ELF-1 (cell line): ENCODE measurements around the gene ZG16.
"Not testable (repeated sequence)": the region's sequence is repeated elsewhere in the genome, so short reads cannot be mapped to it uniquely, and the experiment has no call there.

ENCODE experiments used
- DNase-seq: peaks from one replicate; pipeline ENCODE4 v3.0.0-alpha.2; 2016; ENCODE audit warnings: low read depth, low spot score

ZG16 gene

GRCh38 chr16:29784901-29785500 is 6.9 kb downstream of the ZG16 start:
- peak; percentile 92 for DNase-seq

DNA sequence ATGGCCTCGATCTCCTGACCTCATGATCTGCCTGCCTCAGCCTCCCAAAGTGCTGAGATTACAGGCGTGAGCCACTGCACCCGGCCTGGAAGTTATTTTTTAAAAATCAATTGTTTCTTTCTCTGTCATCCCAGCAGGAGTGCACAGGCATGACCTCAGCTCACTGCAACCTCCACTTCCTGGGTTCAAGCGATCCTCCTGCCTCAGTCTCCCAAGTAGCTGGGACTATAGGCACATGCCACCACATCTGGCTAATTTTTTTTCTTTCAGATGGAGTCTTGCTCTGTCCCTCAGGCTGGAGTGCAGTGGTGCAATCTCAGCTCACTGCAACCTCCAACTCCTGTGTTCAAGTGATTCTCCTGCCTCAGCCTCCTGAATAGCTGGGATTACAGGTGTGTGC is 9.1 kb downstream of the ZG16 start:
- DNase-seq, result not testable (repeated sequence)

GRCh38 chr16:29789775-29790182 is 11.7 kb downstream of the ZG16 start:
- no peak for DNase-seq

DNA sequence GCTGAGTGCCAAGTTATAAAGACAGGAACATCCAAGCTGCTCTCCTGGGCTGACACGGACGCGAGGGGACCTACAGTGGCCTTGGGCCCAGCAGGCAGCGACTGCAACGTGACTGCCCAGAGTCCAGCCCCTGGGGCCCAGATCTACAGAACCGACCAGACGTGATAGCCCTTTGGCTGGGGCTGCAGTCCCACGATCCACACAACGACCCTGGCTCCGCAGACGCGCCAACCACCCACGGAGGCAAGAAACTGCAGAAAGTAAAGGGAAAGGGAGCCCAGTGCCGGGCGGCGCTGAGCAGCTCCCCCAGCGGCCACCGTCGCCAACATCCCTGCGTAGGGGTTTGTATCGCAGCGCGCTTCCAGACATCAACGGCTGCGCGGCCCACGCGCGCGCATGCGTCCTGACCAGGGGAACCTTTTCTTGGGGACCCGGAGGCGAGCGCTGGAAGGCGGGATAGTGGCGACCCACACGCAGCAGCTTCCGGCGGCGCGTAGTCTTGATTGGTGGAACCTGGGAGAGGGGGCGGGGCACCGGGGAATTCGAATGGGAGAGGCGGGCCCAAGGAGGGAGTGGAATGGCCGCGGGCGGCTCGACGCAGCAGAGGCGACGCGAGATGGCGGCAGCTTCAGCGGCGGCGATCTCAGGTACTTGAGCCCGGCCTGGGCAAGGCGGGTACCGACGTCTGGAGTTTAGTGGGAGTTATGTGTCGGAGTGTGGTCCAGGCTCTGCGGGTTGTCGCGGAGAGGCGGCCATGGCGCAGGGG is 12.3 kb downstream of the ZG16 start, which contains the start of gene KIF22:
Gene KIF22, plus strand, starts transcription at position 569 of the 766 bp plus-strand sequence. Its CDS starts 9 bp downstream, at position 578.
- peak; percentile 100 for DNase-seq

GRCh38 chr16:29790949-29791844 is 13.1 kb downstream of the ZG16 start:
- DNase-seq, result peak; percentile 41

DNA sequence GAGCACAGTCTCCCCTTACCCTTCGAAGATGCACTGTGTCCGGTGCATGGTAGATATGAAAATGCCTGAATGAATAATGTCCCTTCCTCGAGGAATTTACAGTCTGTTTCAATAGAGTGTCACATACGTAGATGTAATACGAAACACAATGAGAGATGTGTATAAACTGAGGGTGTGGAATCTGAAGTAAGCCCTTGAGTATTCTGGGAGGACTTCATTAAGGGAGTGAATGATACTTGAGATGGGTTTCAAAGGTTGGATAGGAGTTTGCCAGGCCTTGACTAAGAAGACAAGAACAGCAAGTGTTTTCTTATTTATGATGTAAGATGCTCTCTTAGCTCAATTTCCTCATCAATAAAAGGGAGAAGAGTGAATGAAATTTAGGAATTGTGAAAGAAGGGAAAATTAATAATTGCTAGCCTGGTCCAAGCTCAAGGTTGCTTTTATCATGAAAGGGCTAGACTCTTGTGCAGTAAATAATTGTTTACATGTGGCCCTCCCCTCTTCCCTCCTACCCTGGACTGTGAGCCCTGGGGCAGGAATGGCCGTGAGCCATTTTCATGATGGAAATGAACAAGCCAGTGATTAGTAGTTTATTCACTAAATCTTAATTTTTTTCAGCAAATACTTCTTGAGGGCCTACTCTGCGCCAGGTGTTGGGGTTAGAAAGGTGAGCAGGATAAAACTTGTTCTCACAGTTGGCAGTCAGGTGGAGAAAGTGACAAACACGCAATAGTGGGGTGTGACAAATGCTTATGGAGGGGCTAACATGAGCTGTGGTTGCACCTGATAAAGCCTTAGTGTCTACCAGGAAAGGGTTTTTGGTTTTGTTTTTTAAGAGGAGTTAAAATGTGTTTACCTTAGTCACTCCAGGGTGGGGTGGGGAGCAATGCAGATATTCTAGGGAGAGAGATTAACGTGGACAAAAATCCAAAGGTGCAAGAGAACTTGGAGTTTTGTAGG is 14.1 kb downstream of the ZG16 start:
- no peak for DNase-seq

DNA sequence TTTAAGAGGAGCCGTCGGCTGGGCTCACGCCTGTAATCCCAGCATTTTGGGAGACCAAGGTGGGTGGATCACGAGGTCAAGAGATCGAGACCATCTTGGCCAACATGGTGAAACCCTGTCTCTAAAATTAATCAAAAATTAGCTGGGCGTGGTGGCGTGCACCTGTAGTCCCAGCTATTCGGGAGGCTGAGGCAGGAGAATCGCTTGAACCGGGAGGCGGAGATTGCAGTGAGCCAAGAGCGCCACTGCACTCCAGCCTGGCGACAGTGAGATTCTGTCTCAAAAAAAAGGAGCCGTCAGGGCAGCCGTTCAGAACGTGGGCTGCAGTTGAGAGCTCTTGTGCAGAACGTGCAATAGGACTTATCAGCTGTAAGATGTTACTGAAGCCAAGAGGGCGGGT is 15.1 kb downstream of the ZG16 start:
- DNase-seq, result not testable (repeated sequence)

DNA sequence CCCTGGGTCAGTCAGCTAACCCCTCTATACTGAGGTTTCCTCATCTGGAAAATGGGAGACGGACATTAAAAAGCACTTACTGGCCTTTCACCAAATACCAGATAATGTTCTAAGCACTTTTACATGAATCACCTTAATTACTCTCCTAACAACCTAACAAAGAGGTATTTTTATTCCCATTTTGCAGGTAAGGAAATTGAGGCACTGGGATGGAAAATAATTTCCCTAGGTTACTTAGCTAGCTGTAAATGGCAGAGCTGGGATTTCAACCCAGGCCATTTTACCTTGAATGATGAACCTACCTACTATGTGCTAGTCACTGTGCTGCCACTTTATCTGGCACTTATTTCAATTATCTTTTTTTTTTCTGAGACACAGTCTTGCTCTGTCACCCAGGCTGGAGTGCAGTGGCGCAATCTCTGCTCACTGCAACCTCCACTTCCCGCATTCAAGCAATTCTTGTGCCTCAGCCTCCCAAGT is 16.2 kb downstream of the ZG16 start:
- no peak for DNase-seq

GRCh38 chr16:29802416-29802935 is 24.4 kb downstream of the ZG16 start:
- no peak for DNase-seq

GRCh38 chr16:29804020-29804419 is 26.0 kb downstream of the ZG16 start:
- no peak for DNase-seq

DNA sequence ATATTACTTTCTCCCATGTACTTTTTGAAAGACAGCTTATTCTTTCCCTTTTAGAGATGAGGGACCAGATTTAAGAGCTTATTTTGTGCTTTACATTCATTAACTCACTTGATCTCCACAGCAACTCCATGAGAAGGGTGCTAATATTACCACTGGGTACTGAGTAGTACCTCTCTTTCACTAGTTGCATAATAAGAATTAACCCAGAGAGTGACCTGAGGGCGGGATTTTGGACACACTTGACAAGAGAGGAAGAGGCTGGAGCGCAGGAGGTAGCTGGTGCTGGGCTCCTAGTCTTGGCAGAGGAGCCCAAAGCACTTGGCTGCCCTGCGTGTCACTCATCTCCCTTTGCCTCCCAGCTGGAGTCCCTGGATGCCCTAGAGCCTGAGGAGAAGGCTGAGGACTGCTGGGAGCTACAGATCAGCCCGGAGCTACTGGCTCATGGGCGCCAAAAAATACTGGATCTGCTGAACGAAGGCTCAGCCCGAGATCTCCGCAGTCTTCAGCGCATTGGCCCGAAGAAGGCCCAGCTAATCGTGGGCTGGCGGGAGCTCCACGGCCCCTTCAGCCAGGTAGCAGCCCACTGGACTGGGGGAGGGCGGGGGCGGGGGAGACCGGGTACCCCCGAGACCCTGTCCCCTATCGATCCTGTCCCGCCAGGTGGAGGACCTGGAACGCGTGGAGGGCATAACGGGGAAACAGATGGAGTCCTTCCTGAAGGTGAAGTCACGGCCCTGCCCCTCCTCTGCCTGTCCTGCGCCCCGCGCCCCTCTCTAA is 26.6 kb downstream of the ZG16 start:
- DNase-seq, result no peak

- peak; percentile 99 for DNase-seq
These were observed 27.4 kb downstream of the ZG16 start for GRCh38 chr16:29805232-29806098.

DNA sequence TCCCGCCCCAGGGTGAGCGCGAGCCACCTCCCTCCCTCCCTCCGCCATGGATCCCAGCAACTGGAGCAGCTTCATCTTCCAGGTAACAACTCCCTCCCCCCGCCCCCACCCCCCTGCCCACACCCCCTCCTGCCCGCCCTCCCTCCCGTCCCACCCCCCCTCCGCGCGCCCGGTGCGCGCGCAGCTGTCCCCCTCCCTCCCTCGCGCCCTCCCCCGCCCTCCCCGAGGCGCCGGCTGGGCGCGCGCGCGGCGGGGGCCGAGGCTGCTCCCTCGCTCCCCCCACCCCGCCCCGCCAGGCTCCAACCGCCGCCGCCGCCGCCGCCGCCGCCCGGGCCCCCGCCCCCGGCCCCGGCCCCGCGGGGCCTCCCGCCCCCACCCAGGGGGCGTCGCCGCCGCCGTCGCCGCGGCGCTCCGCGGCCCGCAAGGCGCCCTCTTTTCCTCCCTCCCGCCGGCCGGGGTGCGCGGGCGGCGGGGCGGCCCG is 28.1 kb downstream of the ZG16 start, which contains the start of gene MAZ:
Gene MAZ, plus strand, starts transcription at position 431 of the 481 bp plus-strand sequence. CDS start 173 bp downstream, outside the sequence.
- DNase-seq, result no peak

DNA sequence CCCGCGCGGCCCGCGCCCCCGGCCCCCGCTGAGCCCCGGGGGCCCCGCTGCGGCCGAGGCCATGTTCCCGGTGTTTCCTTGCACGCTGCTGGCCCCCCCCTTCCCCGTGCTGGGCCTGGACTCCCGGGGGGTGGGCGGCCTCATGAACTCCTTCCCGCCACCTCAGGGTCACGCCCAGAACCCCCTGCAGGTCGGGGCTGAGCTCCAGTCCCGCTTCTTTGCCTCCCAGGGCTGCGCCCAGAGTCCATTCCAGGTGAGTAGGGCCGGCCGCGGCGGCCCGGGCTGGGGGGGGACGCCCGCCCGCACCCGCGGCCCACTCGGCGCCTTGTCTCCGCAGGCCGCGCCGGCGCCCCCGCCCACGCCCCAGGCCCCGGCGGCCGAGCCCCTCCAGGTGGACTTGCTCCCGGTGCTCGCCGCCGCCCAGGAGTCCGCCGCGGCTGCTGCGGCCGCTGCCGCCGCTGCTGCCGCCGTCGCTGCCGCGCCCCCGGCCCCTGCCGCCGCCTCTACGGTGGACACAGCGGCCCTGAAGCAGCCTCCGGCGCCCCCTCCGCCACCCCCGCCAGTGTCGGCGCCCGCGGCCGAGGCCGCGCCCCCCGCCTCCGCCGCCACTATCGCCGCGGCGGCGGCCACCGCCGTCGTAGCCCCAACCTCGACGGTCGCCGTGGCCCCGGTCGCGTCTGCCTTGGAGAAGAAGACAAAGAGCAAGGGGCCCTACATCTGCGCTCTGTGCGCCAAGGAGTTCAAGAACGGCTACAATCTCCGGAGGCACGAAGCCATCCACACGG is 28.8 kb downstream of the ZG16 start:
- DNase-seq, result peak; percentile 72

- DNase-seq, result peak; percentile 85
These were observed 29.6 kb downstream of the ZG16 start for GRCh38 chr16:29807426-29808218.

GRCh38 chr16:29808219-29808900 is 30.3 kb downstream of the ZG16 start:
- DNase-seq, result no peak
